ENCODE data around the gene MLC1. TPM values are rescaled to one million over a fixed set of nuclear protein-coding genes. Genes with fewer than 3 reads are reported as not detected.

Gene MLC1
- total RNA-seq, 1 donor from 2014 or later: not detected

GRCh38 chr22:50035976-50036724 lies 49.1 kb downstream of the MLC1 start:
- DNase-seq (ENCODE audit: low read depth): no peak

- DNase-seq (ENCODE audit: low read depth): no peak
These were observed 49.9 kb downstream of the MLC1 start for GRCh38 chr22:50035131-50035881.

- DNase-seq (ENCODE audit: low read depth): no peak
These were observed 50.8 kb downstream of the MLC1 start for GRCh38 chr22:50034126-50035081.

GRCh38 chr22:50032941-50033601 lies 52.2 kb downstream of the MLC1 start:
- DNase-seq (ENCODE audit: low read depth): no peak

- no peak for DNase-seq (ENCODE audit: low read depth)
These were observed 52.9 kb downstream of the MLC1 start for GRCh38 chr22:50032109-50032871.

- no peak for DNase-seq (ENCODE audit: low read depth)
These were observed 53.8 kb downstream of the MLC1 start for GRCh38 chr22:50031189-50032091.

GRCh38 chr22:50030297-50031188 lies 54.7 kb downstream of the MLC1 start:
- peak; percentile 9 for DNase-seq (ENCODE audit: low read depth)

GRCh38 chr22:50027639-50028537 lies 57.3 kb downstream of the MLC1 start:
- peak; percentile 38 for DNase-seq (ENCODE audit: low read depth)

- no peak for DNase-seq (ENCODE audit: low read depth)
These were observed 59.2 kb downstream of the MLC1 start for GRCh38 chr22:50025993-50026392.

GRCh38 chr22:50022171-50022819 lies 62.9 kb downstream of the MLC1 start:
- no peak for DNase-seq (ENCODE audit: low read depth)

- DNase-seq (ENCODE audit: low read depth): no peak
These were observed 64.6 kb downstream of the MLC1 start for GRCh38 chr22:50020606-50021005.

GRCh38 chr22:50019316-50019715 lies 65.9 kb downstream of the MLC1 start:
- DNase-seq (ENCODE audit: low read depth): no peak

- DNase-seq (ENCODE audit: low read depth): no peak
These were observed 66.5 kb downstream of the MLC1 start for GRCh38 chr22:50018608-50019285.

- no peak for DNase-seq (ENCODE audit: low read depth)
These were observed 67.5 kb downstream of the MLC1 start for GRCh38 chr22:50017701-50018224.

- DNase-seq (ENCODE audit: low read depth): peak; percentile 15
These were observed 68.1 kb downstream of the MLC1 start for GRCh38 chr22:50016988-50017700.
